CD4-positive, alpha-beta T cell (primary cell): ENCODE data around the gene LIPA. TPM values are rescaled to one million over a fixed set of nuclear protein-coding genes. Genes with fewer than 3 reads are reported as not detected.

ENCODE experiments used
- ATAC-seq: fragments of 200-7000 bp; cut with Tn5 transposase; one replicate; pipeline ENCODE4 v1.10.0; 2022; ENCODE audit warnings: mild to moderate bottlenecking; ENCODE audit not compliant: poor library complexity
- CTCF ChIA-PET: fragments of 350-600 bp; sonication (Branson Sonifier 250); formaldehyde crosslinking; loops from one replicate; lab custom pipeline; 2021; ENCODE audit warnings: antibody characterized with exemption, inconsistent platforms; lab: Charles Lee
- POLR2A ChIA-PET: fragments of 350-600 bp; sonication (Branson Sonifier 250); formaldehyde crosslinking; loops from one replicate; lab custom pipeline; 2021; ENCODE audit warnings: antibody characterized with exemption, inconsistent platforms; lab: Charles Lee
- DNase-seq, 14 experiments: peaks; one replicate each; pipeline ENCODE4 v3.0.0-alpha.2; 2013 to 2020; ENCODE audit warnings: mixed read lengths in 2 of 14
- H3K27ac ChIP-seq, 2 donors: one replicate each; pipeline versions ENCODE4 v1.5.1 to v1.7.0; 2013; ENCODE audit warnings: low read length in 2 of 2, low read depth in 1 of 2, mild to moderate bottlenecking in 1 of 2
- H3K27me3 ChIP-seq, 2 experiments: 1 replicate in 1 of 2; 2 replicates in 1 of 2; pipeline versions ENCODE4 v1.6.1 to v1.7.0; 2013; ENCODE audit warnings: low read length in 2 of 2, control low read depth in 1 of 2, mild to moderate bottlenecking in 1 of 2, moderate library complexity in 1 of 2; ENCODE audit not compliant: insufficient read depth in 2 of 2, control insufficient read depth in 1 of 2
- H3K36me3 ChIP-seq: one replicate; pipeline ENCODE4 v1.6.1; 2013; ENCODE audit warnings: low read length, control low read depth; ENCODE audit not compliant: insufficient read depth
- H3K4me1 ChIP-seq: one replicate; pipeline ENCODE4 v1.6.1; 2013; ENCODE audit warnings: low read length, control low read depth; ENCODE audit not compliant: insufficient read depth
- H3K4me3 ChIP-seq: one replicate; pipeline ENCODE4 v1.5.1; 2013; ENCODE audit warnings: mild to moderate bottlenecking, low read length, moderate library complexity
- H3K9me3 ChIP-seq, 2 experiments: 1 replicate in 1 of 2; 2 replicates in 1 of 2; pipeline versions ENCODE4 v1.6.1 to v1.7.0; 2013; ENCODE audit warnings: low read length in 2 of 2, mild to moderate bottlenecking in 2 of 2, control low read depth in 1 of 2, moderate library complexity in 1 of 2; ENCODE audit not compliant: control insufficient read depth in 1 of 2, insufficient read depth in 1 of 2
- H3K27ac Mint-ChIP-seq: one replicate; pipeline ENCODE4 v1.8.0; 2020; ENCODE audit warnings: mixed read lengths
- H3K27me3 Mint-ChIP-seq: one replicate; pipeline ENCODE4 v1.8.0; 2021; ENCODE audit warnings: mixed read lengths
- H3K36me3 Mint-ChIP-seq: one replicate; pipeline ENCODE4 v1.8.0; 2021; ENCODE audit warnings: low read depth, mixed read lengths
- H3K4me1 Mint-ChIP-seq: one replicate; pipeline ENCODE4 v1.8.0; 2021; ENCODE audit warnings: low read depth, mixed read lengths
- H3K4me3 Mint-ChIP-seq: one replicate; pipeline ENCODE4 v1.8.0; 2020; ENCODE audit warnings: mild to moderate bottlenecking, mixed read lengths
- H3K9me3 Mint-ChIP-seq: one replicate; pipeline ENCODE4 v1.8.0; 2020; ENCODE audit warnings: mixed read lengths
- CTCF ChIP-seq: fragments of 200-600 bp; IDR thresholded peaks from one replicate; pipeline ENCODE4 v1.8.0; 2022; ENCODE audit warnings: antibody characterized with exemption, mild to moderate bottlenecking
- intact Hi-C, 2 experiments: fragments of 100-400 bp; cut with DNase I in 1 of 2; cut with micrococcal nuclease in 1 of 2; formaldehyde crosslinking; loops; one replicate each; pipeline versions ENCODE4 v1.15.1 to v1.9.0; 2023 to 2025; cut with DNase I, micrococcal nuclease
- total RNA-seq, 174 experiments: library from RNA in 2 of 174; stranded (reverse) in 2 of 174; gene quantifications; one replicate each; pipeline ENCODE4 v1.2.3 and lab custom pipeline; 2021 to 2026

LIPA gene
- total RNA-seq, 2 experiments from 2014 or later = 15.6 to 16.4 TPM

GRCh38 chr10:89238956-89239644, 12.5 kb downstream of the LIPA start:
- Mint-ChIP-seq H3K4me3 (no peak overlapping the region), H3K4me1 (peaks cover 11% of the 10 kb centered on the region), H3K36me3 (peaks cover 74% of the 10 kb centered on the region), H3K27me3 (no peaks in the 10 kb centered on the region), H3K27ac (no peak overlapping the region), H3K9me3 (no peaks in the 10 kb centered on the region)
- H3K36me3 ChIP-seq = peaks cover 42% of the 10 kb centered on the region
- intact Hi-C loops = no loop called here
- no peaks in the 10 kb centered on the region for H3K27me3 ChIP-seq
- no peak for DNase-seq
- no peak for TF ChIP-seq CTCF
- no peak for ATAC-seq
- H3K27ac ChIP-seq = no peak overlapping the region
- H3K4me1 ChIP-seq = peaks cover 3% of the 10 kb centered on the region
- no peak overlapping the region for H3K4me3 ChIP-seq
- POLR2A ChIA-PET = interaction anchor here (0.6 to 2.5 kb wide), 2 partner anchors 12 to 374 kb away, joined by 3 to 12 read pairs; partner anchors contain the start of gene LIPA
- CTCF ChIA-PET = no interaction called here
- no peaks in the 10 kb centered on the region for H3K9me3 ChIP-seq

GRCh38 chr10:89237849-89238248, 13.7 kb downstream of the LIPA start:
- peaks cover 81% of the 10 kb centered on the region for H3K36me3 Mint-ChIP-seq
- H3K4me3 Mint-ChIP-seq = no peak overlapping the region
- intact Hi-C loops = no loop called here
- Histone ChIP-seq H3K36me3 (peaks cover 38% of the 10 kb centered on the region), H3K27me3 (no peaks in the 10 kb centered on the region), H3K27ac (no peak overlapping the region), H3K4me1 (peaks cover 3% of the 10 kb centered on the region), H3K4me3 (no peak overlapping the region), H3K9me3 (no peaks in the 10 kb centered on the region)
- ChIA-PET POLR2A (interaction anchor here (1.6 kb wide), 1 partner anchor 31 kb away, joined by 3 read pairs; the partner anchor contains the start of gene CH25H), CTCF (no interaction called here)
- no peaks in the 10 kb centered on the region for H3K9me3 Mint-ChIP-seq
- H3K27me3 Mint-ChIP-seq = no peaks in the 10 kb centered on the region
- no peak for TF ChIP-seq CTCF
- no peak for DNase-seq
- no peak for ATAC-seq
- no peak overlapping the region for H3K27ac Mint-ChIP-seq
- peaks cover 3% of the 10 kb centered on the region for H3K4me1 Mint-ChIP-seq

GRCh38 chr10:89236226-89236797, 15.3 kb downstream of the LIPA start:
- no peaks in the 10 kb centered on the region for H3K9me3 Mint-ChIP-seq
- Histone ChIP-seq H3K27me3 (no peaks in the 10 kb centered on the region), H3K4me1 (peaks cover 3% of the 10 kb centered on the region), H3K4me3 (no peak overlapping the region), H3K9me3 (no peaks in the 10 kb centered on the region), H3K27ac (no peak overlapping the region), H3K36me3 (peaks cover 38% of the 10 kb centered on the region)
- no peak for DNase-seq
- POLR2A ChIA-PET = interaction anchor here (1.6 kb wide), 1 partner anchor 30 kb away, joined by 3 read pairs; the partner anchor contains the start of gene CH25H
- CTCF ChIA-PET = no interaction called here
- ATAC-seq = no peak
- intact Hi-C loops = no loop called here
- no peak overlapping the region for H3K27ac Mint-ChIP-seq
- TF ChIP-seq CTCF = no peak
- no peak overlapping the region for H3K4me3 Mint-ChIP-seq
- H3K27me3 Mint-ChIP-seq = no peaks in the 10 kb centered on the region
- no peaks in the 10 kb centered on the region for H3K4me1 Mint-ChIP-seq
- peaks cover 80% of the 10 kb centered on the region for H3K36me3 Mint-ChIP-seq
